Activated T-cell treated with anti-CD3 and anti-CD28 coated beads for 4 hours (primary cell): ENCODE data around the gene ATG9A.

Experiments
- DNase-seq: peaks from one replicate; pipeline ENCODE4 v3.0.0-alpha.2; 2020

ATG9A gene

GRCh38 chr2:219175486-219175885, 54.0 kb downstream of the ATG9A start:
- DNase-seq: no peak

GRCh38 chr2:219174801-219175200, 54.6 kb downstream of the ATG9A start:
- DNase-seq: no peak

GRCh38 chr2:219174146-219174545, 55.3 kb downstream of the ATG9A start:
- DNase-seq: no peak

- no peak for DNase-seq
These were observed 56.3 kb downstream of the ATG9A start for GRCh38 chr2:219173176-219173575.

GRCh38 chr2:219172231-219173154, 56.9 kb downstream of the ATG9A start:
- DNase-seq: no peak

- peak; percentile 24 for DNase-seq
These were observed 58.2 kb downstream of the ATG9A start for GRCh38 chr2:219171231-219171651.

- DNase-seq: no peak
These were observed 59.3 kb downstream of the ATG9A start, which contains the start of gene SLC23A3 for GRCh38 chr2:219169930-219170654. Gene SLC23A3, minus strand, starts transcription at chr2:219170029. Its CDS starts 45 bp downstream, at chr2:219169984.
